IPS-18a (cell line): ENCODE results near the gene INSYN2A.

Experiments
- H3K27ac ChIP-seq: one replicate; pipeline ENCODE4 v1.5.1; 2013; ENCODE audit warnings: low read length
- H3K27me3 ChIP-seq: one replicate; pipeline ENCODE4 v1.6.1; 2013; ENCODE audit warnings: mild to moderate bottlenecking, low read length; ENCODE audit not compliant: control insufficient read depth, insufficient read depth
- H3K36me3 ChIP-seq: one replicate; pipeline ENCODE4 v1.6.1; 2013; ENCODE audit warnings: low read depth, low read length; ENCODE audit not compliant: control insufficient read depth
- H3K4me1 ChIP-seq: one replicate; pipeline ENCODE4 v1.6.1; 2013; ENCODE audit warnings: low read depth, low read length; ENCODE audit not compliant: control insufficient read depth
- H3K4me3 ChIP-seq: one replicate; pipeline ENCODE4 v1.5.1; 2013; ENCODE audit warnings: low read length
- H3K9ac ChIP-seq: one replicate; pipeline ENCODE4 v1.6.1; 2013; ENCODE audit warnings: mild to moderate bottlenecking, low read length, moderate library complexity
- H3K9me3 ChIP-seq: one replicate; pipeline ENCODE4 v1.6.1; 2013; ENCODE audit warnings: low read depth, low read length; ENCODE audit not compliant: control insufficient read depth

The INSYN2A gene

GRCh38 chr10:127194599-127194998 is 1.8 kb downstream of the INSYN2A start:
- Histone ChIP-seq H3K9ac (no peak overlapping the region), H3K9me3 (no peaks in the 10 kb centered on the region), H3K27ac (no peak overlapping the region), H3K4me1 (no peaks in the 10 kb centered on the region), H3K36me3 (no peaks in the 10 kb centered on the region), H3K27me3 (peaks cover 57% of the 10 kb centered on the region), H3K4me3 (peak overlapping the region; percentile 48)

GRCh38 chr10:127194111-127194510 is 2.3 kb downstream of the INSYN2A start:
- Histone ChIP-seq H3K36me3 (no peaks in the 10 kb centered on the region), H3K27ac (no peak overlapping the region), H3K9ac (no peak overlapping the region), H3K4me1 (no peaks in the 10 kb centered on the region), H3K9me3 (no peaks in the 10 kb centered on the region), H3K27me3 (peaks cover 57% of the 10 kb centered on the region), H3K4me3 (peak overlapping the region; percentile 48)

DNA sequence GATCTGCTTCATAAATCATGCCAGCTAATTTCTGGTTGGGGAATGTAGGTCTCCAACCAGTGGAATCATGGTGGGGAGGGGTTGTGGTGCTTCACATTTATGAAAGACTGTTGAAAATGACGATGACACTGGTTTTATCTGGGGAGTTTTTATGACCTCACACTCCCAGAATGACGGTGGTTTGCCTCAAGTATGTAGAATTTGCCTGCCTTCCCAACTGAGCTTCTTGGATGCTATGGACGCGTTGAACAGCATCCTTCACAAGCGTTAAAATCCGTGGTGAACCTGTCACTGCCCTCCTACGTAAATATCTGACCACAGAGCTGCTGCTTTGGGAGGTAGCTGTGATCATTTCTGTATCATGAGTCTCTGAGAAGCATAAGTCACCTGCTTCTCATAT is 3.3 kb downstream of the INSYN2A start:
- Histone ChIP-seq H3K9ac (no peak overlapping the region), H3K9me3 (no peaks in the 10 kb centered on the region), H3K4me3 (no peak overlapping the region), H3K36me3 (no peaks in the 10 kb centered on the region), H3K4me1 (no peaks in the 10 kb centered on the region), H3K27ac (no peak overlapping the region), H3K27me3 (peaks cover 57% of the 10 kb centered on the region)

DNA sequence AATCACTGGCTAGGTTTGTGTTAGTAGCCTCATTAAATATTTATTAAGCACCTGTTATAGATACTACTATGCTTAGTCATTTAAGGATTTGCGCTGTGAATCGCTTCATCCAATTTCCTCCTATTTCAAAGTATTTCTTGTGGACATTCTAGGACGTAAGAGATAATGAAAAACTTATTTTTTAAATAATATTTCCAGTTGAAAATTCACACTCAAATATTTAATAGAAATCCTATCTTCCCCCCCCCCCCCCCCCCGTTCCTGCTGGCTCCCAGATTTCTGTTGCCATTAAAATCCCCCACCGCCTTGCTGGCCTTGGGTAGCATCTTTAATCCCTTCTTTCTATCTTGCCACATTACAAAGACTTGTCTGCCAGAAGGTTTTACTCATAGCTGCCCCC is 6.0 kb downstream of the INSYN2A start:
- Histone ChIP-seq H3K27me3 (peaks cover 36% of the 10 kb centered on the region), H3K4me3 (no peak overlapping the region), H3K9ac (no peak overlapping the region), H3K4me1 (no peaks in the 10 kb centered on the region), H3K27ac (no peak overlapping the region), H3K9me3 (no peaks in the 10 kb centered on the region), H3K36me3 (no peaks in the 10 kb centered on the region)

- Histone ChIP-seq H3K9ac (no peak overlapping the region), H3K9me3 (no peaks in the 10 kb centered on the region), H3K4me3 (no peak overlapping the region), H3K27me3 (peaks cover 24% of the 10 kb centered on the region), H3K4me1 (no peaks in the 10 kb centered on the region), H3K36me3 (no peaks in the 10 kb centered on the region), H3K27ac (no peak overlapping the region)
Observed at GRCh38 chr10:127189226-127189625, 7.2 kb downstream of the INSYN2A start.

DNA sequence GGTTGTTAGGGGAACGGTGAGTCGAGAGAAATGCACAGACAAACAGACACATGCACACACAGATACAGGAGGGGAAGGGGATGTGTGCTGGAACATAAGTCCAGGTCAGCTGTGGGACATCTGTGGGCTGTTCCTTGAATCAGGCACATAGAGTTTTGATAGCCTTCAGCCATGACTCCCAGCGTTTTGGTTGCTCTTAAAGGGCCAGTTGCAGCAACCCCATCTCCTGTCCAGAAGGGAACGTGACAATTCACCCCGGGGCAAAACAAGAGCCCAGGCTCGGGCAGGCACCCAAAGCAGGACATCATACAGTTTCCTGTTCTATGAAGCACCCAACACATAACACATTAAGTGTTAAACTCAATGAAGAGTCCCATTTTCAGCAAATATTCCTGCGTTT is 9.6 kb downstream of the INSYN2A start:
- no peak overlapping the region for H3K27ac ChIP-seq
- H3K27me3 ChIP-seq, result peaks cover under 1% of the 10 kb centered on the region
- H3K36me3 ChIP-seq, result no peaks in the 10 kb centered on the region
- no peaks in the 10 kb centered on the region for H3K4me1 ChIP-seq
- H3K9me3 ChIP-seq, result no peaks in the 10 kb centered on the region
- H3K9ac ChIP-seq, result no peak overlapping the region
- no peak overlapping the region for H3K4me3 ChIP-seq

- H3K4me1 ChIP-seq, result no peaks in the 10 kb centered on the region
- H3K27me3 ChIP-seq, result no peaks in the 10 kb centered on the region
- no peaks in the 10 kb centered on the region for H3K36me3 ChIP-seq
- no peak overlapping the region for H3K27ac ChIP-seq
- no peak overlapping the region for H3K4me3 ChIP-seq
- no peaks in the 10 kb centered on the region for H3K9me3 ChIP-seq
- H3K9ac ChIP-seq, result no peak overlapping the region
Observed at GRCh38 chr10:127184582-127184981, 11.8 kb downstream of the INSYN2A start.

GRCh38 chr10:127182161-127182560 is 14.2 kb downstream of the INSYN2A start:
- Histone ChIP-seq H3K27ac (no peak overlapping the region), H3K4me1 (no peaks in the 10 kb centered on the region), H3K27me3 (no peaks in the 10 kb centered on the region), H3K36me3 (no peaks in the 10 kb centered on the region), H3K4me3 (no peak overlapping the region), H3K9me3 (no peaks in the 10 kb centered on the region), H3K9ac (no peak overlapping the region)

DNA sequence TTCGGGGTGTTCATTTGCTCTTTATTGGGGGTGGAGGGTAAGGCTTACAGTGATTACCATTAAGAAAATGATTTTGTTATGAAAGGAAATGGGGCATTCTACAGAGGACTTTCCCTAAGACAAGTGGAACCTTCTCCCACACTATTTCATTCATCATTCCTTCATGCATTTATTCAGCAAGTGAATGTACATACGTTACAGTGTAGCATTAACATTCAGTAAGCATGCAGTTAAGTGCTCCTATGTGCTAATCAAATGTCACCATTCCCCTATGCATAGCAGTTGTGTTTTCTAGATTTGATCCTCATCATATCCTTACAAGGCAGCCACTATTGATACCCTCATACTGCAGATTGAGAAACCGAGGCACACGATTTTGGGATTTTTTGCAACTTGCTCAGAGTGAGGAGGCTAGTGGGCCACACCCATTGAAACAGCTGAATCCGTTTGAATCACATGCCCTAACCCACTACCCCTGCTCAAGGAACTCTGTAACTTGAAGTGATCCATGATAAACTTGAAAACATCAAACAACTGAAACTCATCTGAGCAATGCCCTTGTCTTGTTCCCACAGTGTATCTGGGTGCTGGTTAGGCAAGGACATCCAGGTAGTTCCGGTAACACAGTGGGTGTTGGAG is 16.7 kb downstream of the INSYN2A start:
- H3K36me3 ChIP-seq, result no peaks in the 10 kb centered on the region
- no peaks in the 10 kb centered on the region for H3K9me3 ChIP-seq
- H3K4me3 ChIP-seq, result no peak overlapping the region
- H3K4me1 ChIP-seq, result no peaks in the 10 kb centered on the region
- H3K9ac ChIP-seq, result no peak overlapping the region
- H3K27ac ChIP-seq, result no peak overlapping the region
- H3K27me3 ChIP-seq, result no peaks in the 10 kb centered on the region

DNA sequence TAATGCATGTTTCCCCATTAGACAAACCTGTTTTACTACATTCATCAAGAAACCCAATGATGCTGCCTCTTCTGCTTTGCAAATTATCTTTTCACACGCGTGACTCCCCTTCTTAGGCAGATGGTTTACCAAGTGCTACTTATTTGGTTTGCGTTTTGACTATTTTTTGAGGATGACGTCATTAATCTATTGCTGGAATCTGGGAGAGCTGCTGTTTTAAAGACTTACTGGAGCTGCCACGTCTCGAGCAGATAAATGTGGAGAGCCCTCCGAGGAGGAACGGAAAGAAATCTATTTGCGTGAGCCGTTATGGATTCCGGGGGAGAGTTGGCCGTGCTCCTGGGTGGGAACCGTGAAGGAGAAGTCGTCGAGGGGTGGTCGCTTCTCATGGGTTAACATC is 19.7 kb downstream of the INSYN2A start:
- Histone ChIP-seq H3K4me1 (no peaks in the 10 kb centered on the region), H3K9ac (no peak overlapping the region), H3K9me3 (no peaks in the 10 kb centered on the region), H3K27me3 (no peaks in the 10 kb centered on the region), H3K4me3 (no peak overlapping the region), H3K27ac (no peak overlapping the region), H3K36me3 (no peaks in the 10 kb centered on the region)

GRCh38 chr10:127175357-127176110 is 20.9 kb downstream of the INSYN2A start:
- H3K9ac ChIP-seq, result no peak overlapping the region
- no peak overlapping the region for H3K27ac ChIP-seq
- H3K36me3 ChIP-seq, result no peaks in the 10 kb centered on the region
- no peaks in the 10 kb centered on the region for H3K27me3 ChIP-seq
- H3K9me3 ChIP-seq, result no peaks in the 10 kb centered on the region
- H3K4me3 ChIP-seq, result no peak overlapping the region
- H3K4me1 ChIP-seq, result no peaks in the 10 kb centered on the region

DNA sequence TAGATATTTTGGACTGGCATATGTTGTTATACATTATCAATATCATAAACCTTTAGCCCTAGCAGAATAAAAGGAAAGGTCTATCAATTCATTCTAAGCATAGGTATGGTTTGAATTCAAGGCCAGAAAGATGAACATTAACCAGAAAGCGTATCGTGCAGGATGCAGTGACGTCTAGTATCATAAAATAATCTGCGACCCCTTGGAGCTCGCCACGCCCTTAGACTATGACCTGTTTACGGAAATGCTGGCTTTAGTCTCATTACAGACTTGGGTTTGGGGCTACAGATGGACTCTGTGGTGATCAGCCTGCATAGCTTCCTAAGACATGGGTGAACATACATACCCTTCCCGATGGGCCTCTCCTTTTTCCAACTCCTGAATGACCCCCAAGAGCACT is 21.5 kb downstream of the INSYN2A start:
- H3K4me1 ChIP-seq, result no peaks in the 10 kb centered on the region
- no peaks in the 10 kb centered on the region for H3K36me3 ChIP-seq
- no peaks in the 10 kb centered on the region for H3K9me3 ChIP-seq
- no peak overlapping the region for H3K4me3 ChIP-seq
- no peaks in the 10 kb centered on the region for H3K27me3 ChIP-seq
- no peak overlapping the region for H3K9ac ChIP-seq
- no peak overlapping the region for H3K27ac ChIP-seq
